ENCODE measurements around the gene PICALM. TPM values are rescaled to one million over a fixed set of nuclear protein-coding genes. Genes with fewer than 3 reads are reported as not detected.

PICALM gene
- total RNA-seq, 1 experiment from 2014 or later: 132 TPM

DNA sequence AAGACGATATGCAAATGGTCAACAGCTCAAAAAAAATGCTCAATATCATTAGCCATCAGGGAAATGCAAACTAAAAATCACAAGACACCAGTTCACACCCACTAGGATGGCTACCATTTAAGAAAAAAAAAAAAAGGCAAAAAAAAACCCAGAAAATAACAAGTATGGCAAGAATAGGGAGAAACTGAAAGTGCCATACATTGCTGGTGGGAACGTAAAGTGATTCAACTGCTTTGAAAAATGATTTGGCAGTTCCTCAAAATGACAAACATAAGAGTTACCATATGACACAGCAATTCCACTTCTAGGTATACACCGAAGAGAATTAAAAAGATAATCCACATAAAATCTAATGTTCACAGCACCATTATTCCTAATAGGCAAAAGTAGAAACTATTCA is 47.5 kb downstream of the PICALM start:
- no peak for DNase-seq (ENCODE audit: low read depth in 1 of 2, low spot score in 2 of 2)
- no peak overlapping the region for H3K27ac ChIP-seq
- no peaks in the 10 kb centered on the region for H3K27me3 ChIP-seq (replicated peaks)
- no peaks in the 10 kb centered on the region for H3K4me1 ChIP-seq (replicated peaks)
- H3K36me3 ChIP-seq: peaks cover 39% of the 10 kb centered on the region
- no peaks in the 10 kb centered on the region for H3K9me3 ChIP-seq (replicated peaks)
- H3K4me3 ChIP-seq: no peak overlapping the region

GRCh38 chr11:86018249-86018648 is 50.6 kb downstream of the PICALM start:
- Histone ChIP-seq H3K9me3 (replicated peaks) (no peaks in the 10 kb centered on the region), H3K36me3 (peaks cover 26% of the 10 kb centered on the region), H3K27me3 (replicated peaks) (no peaks in the 10 kb centered on the region), H3K4me1 (replicated peaks) (no peaks in the 10 kb centered on the region), H3K4me3 (no peak overlapping the region), H3K27ac (no peak overlapping the region)
- DNase-seq (ENCODE audit: low read depth in 1 of 2, low spot score in 2 of 2): no peak

- H3K4me3 ChIP-seq: no peak overlapping the region
- H3K9me3 ChIP-seq (replicated peaks): no peaks in the 10 kb centered on the region
- no peaks in the 10 kb centered on the region for H3K27me3 ChIP-seq (replicated peaks)
- DNase-seq (ENCODE audit: low read depth in 1 of 2, low spot score in 2 of 2): no peak
- H3K4me1 ChIP-seq (replicated peaks): no peaks in the 10 kb centered on the region
- peaks cover 19% of the 10 kb centered on the region for H3K36me3 ChIP-seq
- no peak overlapping the region for H3K27ac ChIP-seq
Measured at GRCh38 chr11:86016451-86016850, 52.4 kb downstream of the PICALM start.

DNA sequence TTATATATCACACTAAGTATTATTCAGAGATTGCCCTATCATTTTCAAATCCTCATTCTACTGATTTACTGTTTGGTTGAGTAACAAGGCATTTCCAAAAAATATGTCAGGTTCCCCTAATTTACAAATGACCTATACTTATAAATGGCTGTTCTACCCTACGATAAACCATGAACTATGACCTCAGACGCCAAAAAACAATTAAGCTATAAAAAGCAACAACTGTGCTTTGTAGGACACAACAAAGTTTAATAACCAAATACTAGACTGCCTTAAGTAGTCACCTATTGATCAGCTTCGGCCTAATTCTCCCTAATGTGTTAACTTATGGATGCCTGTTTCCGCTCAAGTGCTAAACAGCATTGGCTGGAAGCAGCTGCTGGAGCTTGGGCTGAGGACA is 53.2 kb downstream of the PICALM start:
- no peak for DNase-seq (ENCODE audit: low read depth in 1 of 2, low spot score in 2 of 2)
- H3K9me3 ChIP-seq (replicated peaks): no peaks in the 10 kb centered on the region
- peaks cover 26% of the 10 kb centered on the region for H3K36me3 ChIP-seq
- H3K4me1 ChIP-seq (replicated peaks): no peaks in the 10 kb centered on the region
- H3K27ac ChIP-seq: no peak overlapping the region
- H3K4me3 ChIP-seq: no peak overlapping the region
- no peaks in the 10 kb centered on the region for H3K27me3 ChIP-seq (replicated peaks)

DNA sequence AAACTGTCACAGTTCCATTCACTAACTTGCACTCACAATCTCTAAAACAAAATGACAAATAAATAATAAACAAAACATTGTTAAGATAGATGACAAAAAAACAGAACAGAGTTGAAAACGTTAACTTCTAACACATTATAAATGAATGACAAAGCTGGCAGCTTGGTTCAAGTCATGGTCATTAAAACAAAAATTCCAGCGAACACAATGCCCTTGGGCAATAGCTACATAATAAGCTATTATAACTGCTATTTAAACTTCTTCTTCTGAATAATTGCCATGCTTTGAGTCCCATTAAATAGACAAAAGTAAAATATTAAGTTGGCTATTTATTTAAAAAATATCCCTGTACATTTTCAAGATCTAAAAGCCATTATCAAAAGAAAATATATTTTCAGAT is 54.7 kb downstream of the PICALM start:
- Histone ChIP-seq H3K9me3 (replicated peaks) (no peaks in the 10 kb centered on the region), H3K27ac (no peak overlapping the region), H3K36me3 (peaks cover 22% of the 10 kb centered on the region), H3K27me3 (replicated peaks) (no peaks in the 10 kb centered on the region), H3K4me3 (no peak overlapping the region), H3K4me1 (replicated peaks) (no peaks in the 10 kb centered on the region)
- no peak for DNase-seq (ENCODE audit: low read depth in 1 of 2, low spot score in 2 of 2)

DNA sequence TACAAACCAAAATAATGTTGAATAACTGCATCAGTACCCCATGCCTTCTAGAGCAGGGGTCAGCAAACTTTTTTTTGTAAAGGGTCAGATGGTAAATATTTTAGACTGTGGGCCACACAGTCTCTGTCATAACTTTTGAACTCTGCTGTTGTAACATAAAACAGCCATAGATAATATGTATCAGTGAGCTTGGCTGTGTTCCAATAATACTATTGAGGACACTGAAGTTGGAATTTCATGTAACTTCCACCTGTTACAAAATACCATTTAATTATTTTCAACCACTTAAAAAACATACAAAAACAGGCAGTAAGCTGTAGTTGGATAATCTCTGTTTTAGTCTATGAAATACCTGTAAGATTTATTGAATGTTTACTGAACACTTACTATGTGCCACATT is 55.2 kb downstream of the PICALM start:
- no peak overlapping the region for H3K27ac ChIP-seq
- H3K4me3 ChIP-seq: no peak overlapping the region
- DNase-seq (ENCODE audit: low read depth in 1 of 2, low spot score in 2 of 2): no peak
- H3K27me3 ChIP-seq (replicated peaks): no peaks in the 10 kb centered on the region
- H3K36me3 ChIP-seq: peaks cover 22% of the 10 kb centered on the region
- no peaks in the 10 kb centered on the region for H3K9me3 ChIP-seq (replicated peaks)
- no peaks in the 10 kb centered on the region for H3K4me1 ChIP-seq (replicated peaks)

GRCh38 chr11:86011175-86011574 is 57.7 kb downstream of the PICALM start:
- H3K4me3 ChIP-seq: no peak overlapping the region
- peaks cover 28% of the 10 kb centered on the region for H3K36me3 ChIP-seq
- no peak for DNase-seq (ENCODE audit: low read depth in 1 of 2, low spot score in 2 of 2)
- H3K27me3 ChIP-seq (replicated peaks): no peaks in the 10 kb centered on the region
- no peak overlapping the region for H3K27ac ChIP-seq
- H3K9me3 ChIP-seq (replicated peaks): no peaks in the 10 kb centered on the region
- H3K4me1 ChIP-seq (replicated peaks): no peaks in the 10 kb centered on the region

- H3K4me1 ChIP-seq (replicated peaks): no peaks in the 10 kb centered on the region
- no peaks in the 10 kb centered on the region for H3K9me3 ChIP-seq (replicated peaks)
- peaks cover 62% of the 10 kb centered on the region for H3K36me3 ChIP-seq
- no peak for DNase-seq (ENCODE audit: low read depth in 1 of 2, low spot score in 2 of 2)
- no peaks in the 10 kb centered on the region for H3K27me3 ChIP-seq (replicated peaks)
- no peak overlapping the region for H3K27ac ChIP-seq
- no peak overlapping the region for H3K4me3 ChIP-seq
Measured at GRCh38 chr11:86003654-86004053, 65.2 kb downstream of the PICALM start.

DNA sequence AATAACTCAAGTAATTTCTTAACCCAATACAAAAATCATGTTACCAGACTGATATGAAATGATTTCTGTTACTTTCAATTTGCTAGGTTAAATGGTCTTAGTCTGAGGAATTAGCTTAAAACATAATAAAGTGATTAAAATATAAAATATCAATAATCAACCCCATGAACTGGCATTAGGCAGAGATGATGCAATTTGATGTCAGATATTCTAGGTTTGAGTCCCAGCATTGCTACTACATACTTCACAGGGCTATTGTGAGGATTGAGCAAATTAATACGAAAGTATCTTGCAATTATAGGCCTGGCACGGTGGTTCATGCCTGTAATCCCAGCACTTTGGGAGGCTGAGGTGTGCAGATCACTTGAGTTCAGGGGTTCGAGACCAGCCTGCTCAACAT is 66.5 kb downstream of the PICALM start:
- H3K27ac ChIP-seq: no peak overlapping the region
- H3K9me3 ChIP-seq (replicated peaks): no peaks in the 10 kb centered on the region
- H3K4me3 ChIP-seq: no peak overlapping the region
- no peaks in the 10 kb centered on the region for H3K27me3 ChIP-seq (replicated peaks)
- H3K4me1 ChIP-seq (replicated peaks): no peaks in the 10 kb centered on the region
- peaks cover 62% of the 10 kb centered on the region for H3K36me3 ChIP-seq
- DNase-seq (ENCODE audit: low read depth in 1 of 2, low spot score in 2 of 2): no peak

GRCh38 chr11:85991508-85991907 is 77.4 kb downstream of the PICALM start:
- H3K9me3 ChIP-seq (replicated peaks): no peaks in the 10 kb centered on the region
- no peaks in the 10 kb centered on the region for H3K27me3 ChIP-seq (replicated peaks)
- DNase-seq (ENCODE audit: low read depth in 1 of 2, low spot score in 2 of 2): no peak
- no peak overlapping the region for H3K4me3 ChIP-seq
- H3K36me3 ChIP-seq: peaks cover 19% of the 10 kb centered on the region; the same call in 1 of the 2 replicates
- H3K27ac ChIP-seq: no peak overlapping the region
- H3K4me1 ChIP-seq (replicated peaks): no peaks in the 10 kb centered on the region

- H3K36me3 ChIP-seq: peaks cover 14% of the 10 kb centered on the region; the same call in 1 of the 2 replicates
- no peaks in the 10 kb centered on the region for H3K27me3 ChIP-seq (replicated peaks)
- no peak overlapping the region for H3K4me3 ChIP-seq
- no peak for DNase-seq (ENCODE audit: low read depth in 1 of 2, low spot score in 2 of 2)
- no peaks in the 10 kb centered on the region for H3K4me1 ChIP-seq (replicated peaks)
- H3K9me3 ChIP-seq (replicated peaks): no peaks in the 10 kb centered on the region
- no peak overlapping the region for H3K27ac ChIP-seq
Measured at GRCh38 chr11:85989746-85990145, 79.1 kb downstream of the PICALM start.

DNA sequence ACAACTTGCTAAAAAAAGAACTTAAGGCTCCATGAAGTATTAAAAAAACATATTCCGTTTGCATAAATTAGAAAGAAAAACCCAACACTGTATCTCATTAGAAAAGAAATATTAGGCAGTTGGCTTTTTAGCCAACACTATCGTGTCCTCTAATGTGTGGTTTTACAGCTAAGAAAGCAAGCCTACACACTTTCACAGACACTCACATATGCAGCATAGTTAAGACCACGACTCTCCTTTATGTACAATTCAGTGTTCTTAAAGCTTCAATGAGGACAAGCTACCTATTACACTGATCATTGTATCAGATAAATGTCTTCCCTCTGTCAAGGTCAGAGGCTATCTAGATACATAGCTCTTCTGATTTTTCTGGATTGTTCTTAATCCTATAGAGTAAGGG is 80.1 kb downstream of the PICALM start:
- H3K27ac ChIP-seq: no peak overlapping the region
- no peak for DNase-seq (ENCODE audit: low read depth in 1 of 2, low spot score in 2 of 2)
- H3K4me3 ChIP-seq: no peak overlapping the region
- H3K9me3 ChIP-seq (replicated peaks): no peaks in the 10 kb centered on the region
- H3K27me3 ChIP-seq (replicated peaks): no peaks in the 10 kb centered on the region
- no peaks in the 10 kb centered on the region for H3K4me1 ChIP-seq (replicated peaks)
- H3K36me3 ChIP-seq: peaks cover 20% of the 10 kb centered on the region; the same call in 1 of the 2 replicates

- no peak for DNase-seq (ENCODE audit: low read depth in 1 of 2, low spot score in 2 of 2)
Measured at GRCh38 chr11:85977751-85978160, 91.1 kb downstream of the PICALM start.

DNA sequence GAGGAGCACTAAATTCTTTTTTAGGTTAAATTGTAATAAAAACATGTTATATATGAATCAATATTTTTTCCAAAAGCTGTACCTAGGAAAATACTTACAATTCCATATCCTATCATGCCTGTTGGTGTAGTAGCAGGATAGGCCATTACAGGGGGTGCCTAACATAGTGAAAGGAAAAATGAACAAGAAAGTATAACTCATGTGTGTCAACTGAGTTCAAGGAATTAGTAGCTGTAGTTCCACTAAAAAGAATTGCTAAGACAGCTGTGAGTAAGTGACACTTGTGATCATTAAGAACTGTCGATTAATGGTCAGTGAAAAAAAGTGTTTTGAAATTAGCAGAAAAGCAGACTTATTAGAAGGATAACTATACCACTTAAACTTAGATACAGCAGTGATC is 92.4 kb downstream of the PICALM start:
- no peaks in the 10 kb centered on the region for H3K9me3 ChIP-seq (replicated peaks)
- no peak for DNase-seq (ENCODE audit: low read depth in 1 of 2, low spot score in 2 of 2)

More at GRCh38 chr11:85977751-85978160, 91.1 kb downstream of the PICALM start:
- Histone ChIP-seq H3K27ac (no peak overlapping the region), H3K27me3 (replicated peaks) (no peaks in the 10 kb centered on the region), H3K9me3 (replicated peaks) (no peaks in the 10 kb centered on the region), H3K4me3 (no peak overlapping the region), H3K4me1 (replicated peaks) (no peaks in the 10 kb centered on the region), H3K36me3 (peaks cover 38% of the 10 kb centered on the region)

GRCh38 chr11:85974122-85974521 is 94.8 kb downstream of the PICALM start:
- Histone ChIP-seq H3K4me1 (replicated peaks) (peaks cover 3% of the 10 kb centered on the region), H3K36me3 (peaks cover 32% of the 10 kb centered on the region), H3K4me3 (no peak overlapping the region), H3K27ac (no peak overlapping the region), H3K27me3 (replicated peaks) (no peaks in the 10 kb centered on the region), H3K9me3 (replicated peaks) (no peaks in the 10 kb centered on the region)
- no peak for DNase-seq (ENCODE audit: low read depth in 1 of 2, low spot score in 2 of 2)

More for the DNA sequence above, 92.4 kb downstream of the PICALM start:
- H3K4me3 ChIP-seq: no peak overlapping the region
- no peak overlapping the region for H3K27ac ChIP-seq
- peaks cover 38% of the 10 kb centered on the region for H3K36me3 ChIP-seq
- no peaks in the 10 kb centered on the region for H3K27me3 ChIP-seq (replicated peaks)
- H3K4me1 ChIP-seq (replicated peaks): no peaks in the 10 kb centered on the region
